ENCODE data around the gene ABHD11.
"Not testable (repeated sequence)": the region's sequence is repeated elsewhere in the genome, so short reads cannot be mapped to it uniquely, and the experiment has no call there.

ABHD11 gene

DNA sequence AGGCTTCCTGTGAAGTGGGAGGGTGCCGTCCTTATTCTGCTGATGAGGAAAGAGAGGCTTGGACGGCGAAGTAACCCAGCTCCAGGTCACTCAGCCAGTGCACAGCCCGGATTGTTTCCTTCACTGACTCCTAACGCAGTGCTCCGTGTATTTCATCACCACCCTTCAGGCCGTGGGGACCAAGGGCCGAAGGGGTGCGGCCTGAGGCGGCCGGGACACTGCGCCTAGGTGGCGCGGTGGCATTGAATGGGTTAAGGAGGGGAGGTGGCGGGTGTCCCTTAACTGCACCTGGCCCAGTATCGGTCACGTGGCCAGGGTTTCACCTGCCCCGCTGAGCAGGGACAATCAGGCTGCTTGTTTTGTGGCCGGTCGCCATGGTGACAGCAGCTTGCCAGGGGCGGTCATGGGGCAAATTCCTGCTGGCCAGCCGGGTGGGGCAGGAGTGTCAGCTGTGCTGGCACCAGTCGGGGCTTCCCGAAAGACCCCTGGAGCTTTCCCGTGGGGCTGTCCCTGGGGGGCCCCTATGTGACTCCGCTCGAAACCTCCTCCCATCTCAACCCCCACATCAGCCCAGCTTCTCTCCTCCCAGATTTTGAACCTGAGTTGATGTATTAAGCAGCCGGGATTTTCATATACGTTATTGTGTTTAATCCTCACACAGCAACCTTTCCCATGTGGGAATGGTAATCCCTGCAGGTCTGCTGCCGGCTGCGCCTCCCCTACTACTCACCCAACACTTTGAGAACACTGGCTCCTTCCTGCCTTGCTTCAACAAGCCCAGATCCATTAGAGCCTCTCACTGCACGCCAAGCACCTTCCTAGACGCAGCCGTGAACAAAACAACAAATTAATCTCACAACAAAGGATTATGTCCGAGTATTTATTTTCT lies 4.4 kb upstream of the ABHD11 start:
- no peak for DNase-seq (ENCODE audit: low read depth)

DNA sequence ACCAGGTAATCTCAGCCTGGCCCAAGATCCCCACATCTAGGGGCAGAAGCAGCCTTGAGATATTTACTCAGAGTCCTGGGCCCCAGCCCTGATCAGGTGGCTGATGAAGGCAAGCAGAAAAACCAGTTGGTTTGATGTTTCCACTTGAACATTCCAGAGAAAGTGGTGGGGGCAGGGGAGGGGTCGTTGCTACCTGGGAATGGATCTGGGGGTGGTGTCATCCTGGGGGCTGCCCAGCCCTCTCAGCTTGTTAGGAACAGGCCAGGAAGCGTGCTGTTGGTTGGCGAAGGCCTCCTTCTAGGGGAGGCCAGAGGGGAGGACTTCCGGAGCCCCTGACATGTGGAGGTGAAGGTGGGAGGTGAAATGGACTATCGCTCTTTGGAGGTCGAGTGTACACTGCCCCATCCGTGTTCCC lies 3.7 kb upstream of the ABHD11 start:
- DNase-seq (ENCODE audit: low read depth), result no peak

DNA sequence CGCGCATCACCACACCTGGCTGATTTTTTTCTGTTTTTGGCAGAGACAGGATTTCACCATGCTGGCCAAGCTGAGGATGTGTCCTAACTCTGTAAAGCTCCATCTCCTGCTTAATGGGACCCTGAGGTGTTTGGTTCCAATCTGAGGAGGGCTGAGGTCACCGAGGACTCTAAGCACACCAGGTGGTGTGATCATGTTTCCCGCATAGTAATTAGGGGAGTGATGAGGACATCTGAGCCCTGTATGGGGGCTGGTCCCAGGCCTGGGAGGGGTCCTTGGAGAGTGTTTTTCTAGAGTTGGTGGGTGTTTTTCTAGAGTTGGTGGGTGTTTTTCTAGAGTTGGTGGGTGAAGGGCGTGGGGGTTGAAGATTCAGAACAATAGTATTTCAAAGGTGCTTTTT lies 3.0 kb upstream of the ABHD11 start:
- DNase-seq (ENCODE audit: low read depth), result no peak

DNA sequence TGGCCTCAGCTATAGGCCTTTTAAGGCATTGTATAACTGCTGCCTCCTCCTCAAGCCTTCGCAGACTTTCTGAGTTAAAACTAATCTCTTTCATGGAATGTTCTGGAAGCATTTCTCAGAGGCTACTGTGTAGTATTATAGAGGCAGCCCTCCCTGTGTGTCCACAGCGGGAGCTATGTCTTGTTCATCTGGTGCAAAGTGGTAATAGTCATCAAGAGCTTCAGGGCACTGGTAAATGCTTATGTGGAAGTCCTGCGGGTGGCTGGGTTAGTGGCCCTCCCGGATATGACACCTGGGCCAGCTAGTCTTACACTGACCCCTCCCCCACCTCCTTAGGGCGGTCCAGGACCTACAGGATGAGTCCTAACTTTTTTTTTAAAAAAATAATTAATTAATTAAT lies 2.2 kb upstream of the ABHD11 start:
- no peak for DNase-seq (ENCODE audit: low read depth)

DNA sequence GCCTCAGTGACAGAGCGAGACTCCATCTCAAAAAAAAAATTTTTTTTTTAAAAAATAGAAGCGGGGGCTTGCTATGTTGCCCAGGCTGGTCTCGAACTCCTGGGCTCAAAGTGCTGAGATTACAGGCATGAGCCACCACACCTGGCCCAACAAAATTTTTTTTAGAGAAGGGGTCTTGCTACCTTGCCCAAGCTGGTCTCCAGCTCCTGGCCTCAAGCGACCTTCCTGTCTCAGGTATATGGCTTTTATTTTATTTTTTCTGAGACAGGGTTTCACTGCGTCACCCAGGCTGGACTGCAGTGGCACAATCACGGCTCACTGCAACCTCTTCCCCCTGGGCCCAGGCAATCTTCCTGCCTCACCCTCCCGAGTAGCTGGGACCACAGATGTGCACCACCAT lies 1.6 kb upstream of the ABHD11 start:
- no peak for DNase-seq (ENCODE audit: low read depth)

DNA sequence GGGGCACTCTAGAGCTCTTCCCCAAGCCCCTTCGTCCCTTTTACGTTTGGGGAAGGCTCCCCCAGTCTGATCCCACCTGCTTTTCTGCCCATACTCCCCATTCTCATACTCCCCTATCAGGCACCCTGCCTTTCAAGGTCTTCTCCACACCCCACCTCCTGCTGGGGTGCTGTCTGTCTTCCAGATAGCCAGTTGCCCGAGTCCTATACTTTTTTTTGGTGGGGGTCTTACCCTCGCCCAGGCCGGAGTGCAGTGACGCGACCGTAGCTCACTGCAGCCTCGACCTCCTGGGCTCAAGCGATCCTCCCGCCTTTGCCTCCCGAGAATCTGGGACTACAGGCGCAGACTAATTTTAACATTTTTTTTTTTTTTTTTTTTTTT lies 775 bp upstream of the ABHD11 start:
- no peak for DNase-seq (ENCODE audit: low read depth)

DNA sequence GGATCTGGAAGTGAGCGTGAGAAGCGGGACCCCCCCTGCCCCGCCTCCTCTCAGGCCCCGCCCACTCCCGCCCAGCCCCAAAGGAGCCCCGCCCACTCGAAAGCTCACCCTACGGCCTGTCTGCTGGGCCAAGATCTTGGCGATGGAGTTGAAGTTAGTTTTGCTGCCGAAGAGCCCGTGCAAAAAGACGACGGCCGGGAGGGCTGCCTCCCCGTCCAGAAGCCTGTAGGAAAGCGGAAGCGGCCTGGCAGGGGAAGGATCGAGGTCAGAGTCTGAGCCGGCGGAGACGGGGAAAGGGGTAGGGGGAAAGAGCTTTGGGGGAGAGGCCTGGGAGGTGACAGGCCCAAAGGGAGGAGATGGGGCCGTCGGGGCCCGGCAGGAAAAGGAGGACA lies 386 bp downstream of the ABHD11 start:
- DNase-seq (ENCODE audit: low read depth), result peak; percentile 50

DNA sequence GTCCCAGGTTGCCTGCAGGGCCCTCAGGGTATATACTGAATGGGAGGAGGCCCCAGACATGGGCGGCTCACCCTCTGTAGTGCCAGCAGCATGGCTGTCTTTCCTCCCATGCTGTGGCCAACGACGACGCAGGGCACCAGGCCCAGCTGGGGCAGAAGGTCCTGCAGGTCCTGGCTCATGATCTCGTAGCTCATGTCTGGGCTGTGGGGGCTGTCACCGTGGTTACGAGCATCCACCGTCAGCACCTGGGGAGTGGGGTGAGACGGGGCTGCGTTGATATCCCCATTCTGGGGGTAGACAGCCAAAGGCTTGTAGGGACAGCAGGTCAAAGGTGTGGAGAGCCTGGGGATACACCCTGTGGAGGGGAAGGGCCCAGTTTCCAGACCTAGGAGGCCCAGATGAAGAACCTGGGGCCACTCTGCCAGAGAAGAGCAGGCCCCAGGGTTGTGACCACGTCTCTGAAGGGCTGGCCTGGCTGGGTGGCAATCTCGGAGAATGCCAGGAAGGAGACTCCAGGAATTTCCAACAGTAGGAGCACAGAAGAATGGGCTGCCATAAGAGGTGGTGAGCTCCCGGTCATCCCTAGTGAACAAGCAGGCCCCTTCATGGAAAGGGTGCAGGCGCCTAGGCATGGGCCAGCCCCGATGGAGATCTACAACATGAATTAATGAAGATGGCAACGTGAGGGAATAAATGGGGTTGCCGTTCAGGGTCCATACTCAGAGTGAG lies 947 bp downstream of the ABHD11 start:
- no peak for DNase-seq (ENCODE audit: low read depth)

DNA sequence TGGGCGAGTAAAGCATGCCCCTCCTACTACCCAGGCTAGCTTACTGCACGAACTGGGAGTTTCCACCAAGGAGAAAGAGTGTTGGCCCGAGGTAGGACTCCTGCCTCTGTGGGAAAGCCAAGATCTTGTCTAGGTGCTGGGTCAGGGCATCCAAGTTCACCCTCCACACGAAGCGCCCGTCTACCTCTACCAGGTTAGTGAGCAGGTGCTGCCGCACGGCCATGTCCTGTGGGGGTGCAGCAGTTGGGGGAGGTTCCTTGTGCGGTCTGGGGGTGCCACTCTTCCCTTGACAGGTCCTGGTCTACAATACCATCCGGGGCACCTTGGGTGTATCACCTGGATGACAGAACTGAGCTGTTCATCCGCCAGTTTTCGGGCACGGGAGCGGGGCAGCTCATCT lies 1.7 kb downstream of the ABHD11 start:
- DNase-seq (ENCODE audit: low read depth), result no peak

DNA sequence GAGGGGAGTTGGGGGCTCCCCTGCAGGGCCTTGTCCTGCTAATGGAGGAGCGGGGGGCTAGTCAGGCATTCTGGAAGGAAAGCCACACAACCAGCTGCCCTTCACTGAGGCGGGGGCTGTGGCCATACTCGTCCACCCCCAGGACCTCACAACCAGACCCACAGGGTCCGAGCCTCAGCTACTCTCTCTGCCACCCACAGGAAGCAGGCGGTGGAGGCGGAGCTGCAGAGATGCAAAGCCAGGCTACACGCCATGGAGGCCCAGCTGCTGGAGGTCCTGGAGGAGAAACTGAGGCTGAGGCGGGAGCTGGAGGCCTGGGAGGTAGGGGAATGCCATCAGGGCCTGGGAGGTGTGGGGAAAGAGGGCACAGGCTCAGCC lies 3.1 kb downstream of the ABHD11 start:
- DNase-seq (ENCODE audit: low read depth), result no peak

DNA sequence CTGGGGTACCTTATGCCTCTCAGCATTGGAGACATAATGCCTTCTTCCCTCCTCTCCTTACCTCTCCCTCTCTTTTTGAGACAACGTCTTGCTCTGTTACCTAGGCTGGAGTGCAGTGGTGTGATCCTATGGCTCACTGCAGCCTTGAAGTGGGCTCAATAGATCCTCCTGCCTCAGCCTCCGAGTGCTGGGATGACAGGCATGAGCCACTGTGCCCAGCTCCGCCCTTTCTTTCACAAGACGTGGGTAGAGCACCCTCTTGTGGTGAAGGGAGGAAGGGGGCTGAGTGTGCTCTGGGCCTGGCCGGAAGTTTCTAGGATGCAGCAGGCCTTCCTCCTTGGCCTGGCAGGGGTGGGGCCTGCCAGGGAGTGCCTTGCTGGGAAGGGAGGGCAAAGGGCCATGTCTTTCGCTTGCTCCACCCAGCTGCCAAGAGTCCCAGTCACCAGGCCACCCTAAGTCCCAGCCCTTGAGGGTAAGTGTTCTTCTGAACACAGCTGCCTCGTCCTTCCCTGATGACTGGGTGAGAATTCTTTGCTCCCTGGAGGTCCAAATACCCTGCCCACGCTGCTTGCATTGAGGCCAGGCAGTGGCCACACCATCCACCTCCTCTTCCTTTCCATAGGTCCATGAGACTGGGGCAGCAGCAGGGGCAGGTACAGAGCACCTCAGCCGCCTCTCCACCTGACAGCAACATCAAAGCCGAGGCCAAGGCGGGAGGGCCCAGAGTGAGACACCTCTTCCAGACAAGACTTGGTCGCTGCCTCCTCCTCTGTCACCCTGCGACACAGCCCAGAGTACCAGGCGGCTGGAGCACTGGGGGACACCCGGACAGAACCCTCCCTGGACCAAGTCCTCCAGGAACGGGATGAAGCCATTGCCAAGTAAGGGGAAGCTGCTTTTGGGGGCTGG lies 3.7 kb downstream of the ABHD11 start:
- DNase-seq (ENCODE audit: low read depth), result peak; percentile 75

DNA sequence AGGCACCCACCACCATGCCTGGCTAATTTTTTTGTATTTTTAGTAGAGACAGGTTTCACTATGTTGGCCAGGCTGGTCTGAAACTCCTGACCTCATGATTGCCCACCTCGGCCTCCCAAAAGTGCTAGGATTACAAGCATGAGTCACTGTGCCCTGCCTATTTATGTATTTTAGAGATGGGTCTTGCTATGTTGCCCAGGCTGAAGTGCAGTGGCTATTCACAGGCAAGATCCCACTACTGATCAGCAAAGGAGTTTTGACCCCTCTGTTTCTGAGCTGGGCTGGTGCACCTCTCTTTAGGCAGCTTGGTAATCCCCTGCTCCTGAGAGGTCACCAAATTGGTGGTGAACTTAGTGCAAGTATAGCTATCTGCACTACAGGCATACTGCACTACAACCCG lies 6.2 kb downstream of the ABHD11 start:
- DNase-seq (ENCODE audit: low read depth), result no peak

DNA sequence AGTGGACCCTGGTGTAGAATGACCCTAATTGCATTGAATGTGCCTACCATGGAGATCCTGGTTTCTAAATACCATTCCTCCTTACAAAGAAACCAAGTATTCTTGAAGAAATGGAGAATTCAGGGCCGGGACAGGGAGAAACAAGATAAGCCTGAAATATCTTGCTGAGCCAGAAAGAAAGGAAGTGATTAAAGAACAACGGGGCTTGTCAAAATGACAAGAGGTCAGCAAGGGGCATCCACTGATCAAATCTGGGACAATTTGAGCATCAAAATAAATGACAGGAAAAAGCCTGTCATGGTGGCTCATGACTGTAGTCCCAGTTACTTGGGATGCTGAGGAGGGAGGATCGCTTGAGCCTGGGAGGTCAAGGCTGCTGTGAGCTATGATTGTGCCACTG lies 8.1 kb downstream of the ABHD11 start:
- DNase-seq (ENCODE audit: low read depth), result no peak

DNA sequence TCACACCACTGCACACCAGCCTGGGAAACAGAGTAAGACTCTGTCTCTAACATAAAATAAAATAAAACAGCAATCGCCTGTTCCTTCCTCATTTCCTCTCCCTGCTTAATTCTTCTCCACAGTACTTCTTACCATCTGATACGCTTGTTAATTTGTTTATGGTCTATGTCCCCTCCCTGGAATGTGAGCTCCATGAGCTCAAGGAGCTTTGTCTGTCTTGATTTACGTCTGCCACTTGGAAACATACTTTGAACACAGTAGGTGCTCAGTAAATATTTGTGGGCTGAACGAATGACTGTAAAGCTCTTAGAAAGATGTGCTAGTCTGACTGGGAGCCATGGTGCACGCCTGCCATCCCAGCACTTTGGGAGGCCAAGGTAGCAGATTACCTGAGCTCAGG lies 10.1 kb downstream of the ABHD11 start:
- no peak for DNase-seq (ENCODE audit: low read depth)

DNA sequence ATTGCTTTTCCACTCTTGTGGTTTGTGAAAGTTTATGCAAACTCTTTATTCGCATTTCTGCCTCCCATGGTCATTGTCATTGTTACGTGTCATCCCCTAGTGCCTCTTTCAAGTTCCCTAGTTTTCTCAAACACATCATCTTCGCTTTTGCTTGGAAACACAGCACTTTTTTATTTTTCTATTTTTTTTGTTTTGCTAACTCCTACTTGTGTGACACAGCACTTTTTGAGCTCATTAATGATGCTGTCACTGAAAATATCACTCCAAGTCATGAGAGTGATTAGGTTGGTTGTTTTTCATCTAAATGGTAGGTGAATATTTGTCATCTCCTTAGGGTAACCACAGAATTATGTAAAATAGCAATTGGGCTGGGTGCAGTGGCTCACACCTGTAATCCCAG lies 10.7 kb downstream of the ABHD11 start:
- no peak for DNase-seq (ENCODE audit: low read depth)

DNA sequence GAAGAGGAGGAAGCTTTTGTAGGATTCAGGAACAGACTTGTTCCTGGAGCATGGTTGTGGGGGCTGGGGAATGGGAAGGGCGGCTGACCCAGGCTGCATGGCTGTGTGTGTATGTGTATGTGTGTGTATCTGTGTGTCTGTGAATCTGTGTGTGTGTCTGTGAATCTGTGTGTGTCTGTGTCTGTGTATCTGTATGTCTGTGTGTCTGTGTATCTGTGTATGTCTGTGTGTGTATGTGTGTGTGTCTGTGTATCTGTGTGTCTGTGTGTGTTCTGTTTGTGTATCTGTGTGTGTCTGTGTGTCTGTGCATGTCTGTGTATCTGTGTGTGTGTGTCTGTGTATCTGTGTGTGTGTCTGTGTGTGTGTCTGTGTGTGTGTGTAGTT lies 12.5 kb downstream of the ABHD11 start:
- DNase-seq (ENCODE audit: low read depth), result no peak

DNA sequence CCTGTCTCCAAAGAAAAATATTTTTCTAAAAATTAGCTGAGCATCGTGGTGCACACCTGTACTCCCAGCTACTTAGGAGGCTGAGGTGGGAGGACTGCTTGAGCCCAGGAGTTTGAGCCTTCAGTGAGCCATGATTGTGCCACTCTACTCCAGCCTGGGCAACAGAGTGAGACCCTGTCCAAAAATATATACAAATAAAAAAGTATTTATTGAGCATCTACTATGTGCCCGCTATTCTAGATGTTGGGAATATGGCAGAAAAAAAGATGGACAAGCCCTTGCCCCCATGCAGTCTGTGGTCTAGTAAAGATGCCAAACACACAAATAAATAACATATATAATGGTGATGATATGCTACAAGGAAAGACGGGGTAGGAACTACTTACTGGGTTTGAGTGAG lies 14.8 kb downstream of the ABHD11 start:
- DNase-seq (ENCODE audit: low read depth), result no peak

DNA sequence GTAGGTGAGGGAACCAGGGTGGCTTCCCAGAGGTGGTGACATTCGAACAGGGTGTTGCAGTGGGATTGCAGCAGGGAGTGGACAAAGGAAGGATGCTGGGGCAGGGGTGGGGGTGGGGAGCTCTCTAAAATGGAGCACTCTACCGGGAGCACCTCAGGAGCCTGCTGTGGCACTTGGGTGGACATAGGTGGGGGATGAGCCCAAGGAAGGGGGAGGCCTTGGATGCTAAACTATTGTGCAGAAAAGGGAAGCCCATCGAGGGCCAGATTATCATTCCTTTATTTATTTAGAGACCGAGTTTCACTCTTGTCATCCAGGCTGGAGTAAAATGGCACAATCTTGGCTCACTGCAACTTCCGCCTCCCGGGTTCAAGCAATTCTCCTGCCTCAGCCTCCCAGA lies 15.8 kb downstream of the ABHD11 start:
- no peak for DNase-seq (ENCODE audit: low read depth)

DNA sequence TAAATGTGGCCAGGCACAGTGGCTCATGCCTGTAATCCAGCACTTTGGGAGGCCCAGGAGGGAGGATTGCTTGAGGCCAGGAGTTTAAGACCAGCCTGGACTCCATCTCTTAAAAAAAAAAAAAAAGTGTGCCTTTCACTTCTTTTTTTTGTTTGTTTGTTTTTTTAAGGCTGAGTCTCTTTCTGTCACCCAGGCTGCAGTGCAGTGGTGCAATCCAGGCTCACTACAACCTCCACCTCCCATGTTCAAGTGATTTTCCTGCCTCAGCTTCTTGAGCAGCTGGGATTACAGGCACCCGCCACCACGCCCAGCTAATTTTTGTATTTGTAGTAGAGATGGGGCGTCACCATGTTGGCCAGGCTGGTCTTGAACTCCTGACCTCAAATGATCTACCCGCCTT lies 16.4 kb downstream of the ABHD11 start:
- not testable (repeated sequence) for DNase-seq (ENCODE audit: low read depth)

DNA sequence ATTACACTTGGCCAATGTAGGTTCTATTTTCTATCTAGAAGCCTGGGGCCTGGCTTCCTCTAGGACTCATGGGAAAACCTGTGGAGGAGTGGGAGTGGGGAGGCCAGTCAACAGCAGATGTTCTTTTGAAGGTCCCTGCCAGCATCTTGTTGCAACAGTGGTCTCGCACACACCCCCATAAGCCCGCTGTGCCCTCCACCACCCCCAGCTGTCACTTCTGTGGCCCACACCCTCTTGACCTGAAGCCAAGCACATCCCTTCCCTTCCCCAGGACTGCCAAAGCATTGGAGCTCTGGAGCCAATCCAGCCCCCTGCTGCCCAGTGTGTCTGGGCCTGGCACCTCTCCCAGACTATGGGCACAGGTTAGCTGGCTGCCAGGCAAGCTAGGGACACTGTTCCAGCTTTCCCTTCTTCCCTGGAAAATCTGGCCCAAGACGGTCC lies 17.2 kb downstream of the ABHD11 start:
- no peak for DNase-seq (ENCODE audit: low read depth)

DNA sequence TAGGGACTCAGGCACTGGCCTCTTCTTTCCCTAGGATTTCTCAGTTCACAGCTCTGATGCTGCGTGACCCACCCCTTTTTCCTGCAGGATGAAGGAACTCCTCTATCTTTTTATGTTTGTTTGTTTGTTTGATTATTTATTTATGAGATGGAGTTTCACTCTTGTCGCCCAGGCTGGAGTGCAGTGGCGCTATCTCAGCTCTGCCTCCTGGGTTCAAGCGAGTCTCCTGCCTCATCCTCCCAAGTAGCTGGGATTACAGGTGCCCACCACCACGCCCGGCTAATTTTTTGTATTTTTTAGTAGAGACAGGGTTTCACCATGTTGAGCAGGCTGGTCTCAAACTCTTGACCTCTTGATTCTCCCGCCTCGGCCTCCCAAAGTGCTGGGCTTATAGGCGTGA lies 18.2 kb downstream of the ABHD11 start:
- not testable (repeated sequence) for DNase-seq (ENCODE audit: low read depth)

DNA sequence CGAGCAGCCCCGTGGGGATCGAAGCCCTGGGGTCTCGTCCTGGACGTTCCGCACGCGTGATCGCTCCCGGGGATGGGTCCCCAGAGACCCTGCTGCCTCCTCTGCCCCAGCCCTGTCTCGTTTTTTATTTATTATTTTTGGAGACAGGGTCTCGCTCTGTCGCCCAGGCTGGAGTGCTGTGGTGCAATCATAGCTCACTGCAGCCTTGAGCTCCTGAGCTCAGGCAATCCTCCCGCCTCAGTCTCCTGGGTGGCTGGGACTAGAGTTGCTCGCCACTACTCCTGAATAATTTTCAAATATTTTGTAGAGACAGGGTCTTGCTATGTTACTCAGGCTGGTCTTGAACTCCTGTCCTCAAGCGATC lies 18.8 kb downstream of the ABHD11 start:
- DNase-seq (ENCODE audit: low read depth), result no peak

All from activated T-helper 9 cell treated with anti-CD3 and anti-CD28 coated beads, Interleukin-2, amount 50 U/mL, for 16 hours (primary cell).